ENCODE measurements around the gene RPGRIP1.
"Not testable (repeated sequence)": the region's sequence is repeated elsewhere in the genome, so short reads cannot be mapped to it uniquely, and the experiment has no call there.

The RPGRIP1 gene

DNA sequence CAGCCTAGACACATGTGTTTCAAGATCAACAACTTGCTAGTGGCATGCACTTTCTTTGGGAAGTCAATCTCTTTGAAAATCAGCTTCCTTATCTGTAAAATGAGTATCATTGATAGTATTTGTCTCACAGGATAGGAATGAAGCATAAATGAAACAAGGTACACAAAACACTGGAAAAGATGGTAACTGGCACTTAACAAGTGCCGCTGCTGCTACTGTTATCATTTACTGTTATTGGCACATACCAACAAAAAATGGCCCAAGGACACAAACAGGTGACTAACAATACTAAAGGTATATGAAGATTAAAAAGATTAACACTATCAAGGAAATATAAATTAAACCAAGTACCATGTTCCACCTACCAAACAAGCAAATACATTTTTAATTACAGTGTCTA is 31.5 kb upstream of the RPGRIP1 start:
- H3K4me3 ChIP-seq (ENCODE audit: low read depth, low read length) = no peak overlapping the region
- no peaks in the 10 kb centered on the region for H3K9me3 ChIP-seq (ENCODE audit: control insufficient read depth, insufficient read depth, low read length)
- peaks cover 93% of the 10 kb centered on the region for H3K36me3 ChIP-seq (ENCODE audit: control insufficient read depth, insufficient read depth, low read length)
- H3K4me1 ChIP-seq (ENCODE audit: control insufficient read depth, insufficient read depth, low read length) = no peaks in the 10 kb centered on the region
- H3K27me3 ChIP-seq (ENCODE audit: control insufficient read depth, insufficient read depth, low read length) = no peaks in the 10 kb centered on the region
- no peak overlapping the region for H3K27ac ChIP-seq (ENCODE audit: low read depth, low read length)
- no peak overlapping the region for H3K9ac ChIP-seq (ENCODE audit: low read depth, low read length)

DNA sequence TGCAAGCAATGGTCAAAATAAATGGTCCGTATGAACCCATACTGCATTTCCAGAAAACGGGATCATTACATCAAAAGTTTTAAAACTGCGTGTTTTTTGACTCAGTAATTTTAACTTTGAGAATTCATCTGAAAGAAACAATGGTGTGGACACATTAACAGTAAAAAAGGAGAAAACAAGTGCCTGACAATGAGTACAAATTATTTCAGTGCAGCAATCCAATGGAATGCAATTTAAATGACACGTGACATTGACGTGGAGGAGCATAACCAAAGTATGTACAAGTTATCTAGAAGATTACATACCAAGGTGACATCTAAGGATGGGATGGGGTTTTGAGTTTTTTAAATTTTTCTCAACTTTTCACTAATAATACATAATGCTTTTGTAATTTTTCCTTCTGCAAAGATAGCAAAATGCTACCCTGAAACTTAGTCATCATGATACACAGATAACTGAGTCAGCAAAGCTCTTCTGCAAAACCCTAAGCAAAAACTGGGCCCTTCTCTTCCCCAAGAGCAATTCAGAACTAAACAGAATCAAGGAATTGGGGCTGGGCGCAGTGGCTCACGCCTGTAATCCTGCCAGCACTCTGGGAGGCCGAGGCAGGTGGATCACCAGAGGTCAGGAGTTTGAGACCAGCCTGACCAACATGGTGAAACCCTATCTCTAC is 31.0 kb upstream of the RPGRIP1 start:
- Histone ChIP-seq H3K27ac (ENCODE audit: low read depth, low read length) (no peak overlapping the region), H3K27me3 (ENCODE audit: control insufficient read depth, insufficient read depth, low read length) (no peaks in the 10 kb centered on the region), H3K4me3 (ENCODE audit: low read depth, low read length) (no peak overlapping the region), H3K4me1 (ENCODE audit: control insufficient read depth, insufficient read depth, low read length) (no peaks in the 10 kb centered on the region), H3K36me3 (ENCODE audit: control insufficient read depth, insufficient read depth, low read length) (peaks cover 93% of the 10 kb centered on the region), H3K9me3 (ENCODE audit: control insufficient read depth, insufficient read depth, low read length) (no peaks in the 10 kb centered on the region), H3K9ac (ENCODE audit: low read depth, low read length) (no peak overlapping the region)

DNA sequence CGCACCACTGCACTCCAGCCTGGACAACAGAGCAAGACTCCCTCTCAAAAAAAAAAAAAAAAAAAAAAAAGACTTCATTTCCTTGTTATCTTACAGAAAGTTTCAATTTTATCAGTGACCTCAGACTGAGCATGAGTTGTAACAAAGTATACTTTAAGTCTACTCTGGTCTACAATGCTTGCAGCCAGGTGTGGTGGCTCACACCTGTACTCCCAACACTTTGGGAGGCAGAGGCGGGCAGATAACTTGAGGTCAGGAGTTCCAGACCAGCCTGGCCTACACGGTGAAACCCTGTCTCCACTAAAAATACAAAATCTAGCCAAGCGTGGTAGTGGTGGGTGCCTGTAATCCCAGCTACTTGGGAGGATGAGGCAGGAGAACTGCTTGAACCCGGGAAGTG is 28.7 kb upstream of the RPGRIP1 start:
- Histone ChIP-seq H3K4me1 (ENCODE audit: control insufficient read depth, insufficient read depth, low read length) (no peaks in the 10 kb centered on the region), H3K9ac (ENCODE audit: low read depth, low read length) (no peak overlapping the region), H3K36me3 (ENCODE audit: control insufficient read depth, insufficient read depth, low read length) (peaks cover 92% of the 10 kb centered on the region), H3K27me3 (ENCODE audit: control insufficient read depth, insufficient read depth, low read length) (no peaks in the 10 kb centered on the region), H3K9me3 (ENCODE audit: control insufficient read depth, insufficient read depth, low read length) (no peaks in the 10 kb centered on the region), H3K27ac (ENCODE audit: low read depth, low read length) (no peak overlapping the region), H3K4me3 (ENCODE audit: low read depth, low read length) (no peak overlapping the region)

GRCh38 chr14:21252149-21252548 is 27.7 kb upstream of the RPGRIP1 start:
- Histone ChIP-seq H3K27ac (ENCODE audit: low read depth, low read length) (no peak overlapping the region), H3K4me1 (ENCODE audit: control insufficient read depth, insufficient read depth, low read length) (no peaks in the 10 kb centered on the region), H3K36me3 (ENCODE audit: control insufficient read depth, insufficient read depth, low read length) (peaks cover 93% of the 10 kb centered on the region), H3K9me3 (ENCODE audit: control insufficient read depth, insufficient read depth, low read length) (no peaks in the 10 kb centered on the region), H3K9ac (ENCODE audit: low read depth, low read length) (no peak overlapping the region), H3K27me3 (ENCODE audit: control insufficient read depth, insufficient read depth, low read length) (no peaks in the 10 kb centered on the region), H3K4me3 (ENCODE audit: low read depth, low read length) (no peak overlapping the region)

- H3K4me1 ChIP-seq (ENCODE audit: control insufficient read depth, insufficient read depth, low read length) = peaks cover 5% of the 10 kb centered on the region
- H3K4me3 ChIP-seq (ENCODE audit: low read depth, low read length) = no peak overlapping the region
- peak overlapping the region; percentile 47 for H3K27ac ChIP-seq (ENCODE audit: low read depth, low read length)
- H3K27me3 ChIP-seq (ENCODE audit: control insufficient read depth, insufficient read depth, low read length) = no peaks in the 10 kb centered on the region
- no peaks in the 10 kb centered on the region for H3K9me3 ChIP-seq (ENCODE audit: control insufficient read depth, insufficient read depth, low read length)
- H3K9ac ChIP-seq (ENCODE audit: low read depth, low read length) = no peak overlapping the region
- H3K36me3 ChIP-seq (ENCODE audit: control insufficient read depth, insufficient read depth, low read length) = peaks cover 88% of the 10 kb centered on the region
Measured at GRCh38 chr14:21255385-21256101, 24.3 kb upstream of the RPGRIP1 start.

DNA sequence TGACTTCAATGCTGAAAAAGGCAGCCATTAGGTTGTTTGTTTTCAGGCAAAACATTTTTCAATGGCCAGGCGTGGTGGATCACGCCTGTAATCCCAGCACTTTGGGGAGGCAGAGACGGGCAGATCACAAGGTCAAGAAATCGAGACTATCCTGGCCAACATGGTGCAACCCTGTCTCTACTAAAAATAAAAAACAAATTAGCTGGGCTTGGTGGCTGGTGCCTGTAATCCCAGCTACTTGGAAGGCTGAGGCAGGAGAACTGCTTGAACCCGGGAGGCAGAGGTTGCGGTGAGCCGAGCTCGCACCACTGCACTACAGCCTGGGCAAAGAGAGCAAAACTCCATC is 23.8 kb upstream of the RPGRIP1 start:
- Histone ChIP-seq H3K27ac (ENCODE audit: low read depth, low read length) (peak overlapping the region; percentile 47), H3K36me3 (ENCODE audit: control insufficient read depth, insufficient read depth, low read length) (peaks cover 89% of the 10 kb centered on the region)
- not testable (repeated sequence) for H3K4me1 ChIP-seq (ENCODE audit: control insufficient read depth, insufficient read depth, low read length); H3K27me3 ChIP-seq (ENCODE audit: control insufficient read depth, insufficient read depth, low read length); H3K9ac ChIP-seq (ENCODE audit: low read depth, low read length); H3K9me3 ChIP-seq (ENCODE audit: control insufficient read depth, insufficient read depth, low read length); H3K4me3 ChIP-seq (ENCODE audit: low read depth, low read length)

- Histone ChIP-seq H3K27me3 (ENCODE audit: control insufficient read depth, insufficient read depth, low read length) (no peaks in the 10 kb centered on the region), H3K4me1 (ENCODE audit: control insufficient read depth, insufficient read depth, low read length) (peaks cover 7% of the 10 kb centered on the region), H3K9ac (ENCODE audit: low read depth, low read length) (no peak overlapping the region), H3K4me3 (ENCODE audit: low read depth, low read length) (no peak overlapping the region), H3K27ac (ENCODE audit: low read depth, low read length) (no peak overlapping the region), H3K36me3 (ENCODE audit: control insufficient read depth, insufficient read depth, low read length) (peaks cover 89% of the 10 kb centered on the region), H3K9me3 (ENCODE audit: control insufficient read depth, insufficient read depth, low read length) (no peaks in the 10 kb centered on the region)
Measured at GRCh38 chr14:21256539-21257393, 23.1 kb upstream of the RPGRIP1 start.

GRCh38 chr14:21257394-21257909 is 22.4 kb upstream of the RPGRIP1 start:
- peaks cover 11% of the 10 kb centered on the region for H3K4me1 ChIP-seq (ENCODE audit: control insufficient read depth, insufficient read depth, low read length)
- no peak overlapping the region for H3K4me3 ChIP-seq (ENCODE audit: low read depth, low read length)
- no peaks in the 10 kb centered on the region for H3K9me3 ChIP-seq (ENCODE audit: control insufficient read depth, insufficient read depth, low read length)
- H3K36me3 ChIP-seq (ENCODE audit: control insufficient read depth, insufficient read depth, low read length) = peaks cover 89% of the 10 kb centered on the region
- H3K27ac ChIP-seq (ENCODE audit: low read depth, low read length) = no peak overlapping the region
- no peak overlapping the region; the same call in 1 of the 2 replicates for H3K9ac ChIP-seq (ENCODE audit: low read depth, low read length)
- H3K27me3 ChIP-seq (ENCODE audit: control insufficient read depth, insufficient read depth, low read length) = no peaks in the 10 kb centered on the region

DNA sequence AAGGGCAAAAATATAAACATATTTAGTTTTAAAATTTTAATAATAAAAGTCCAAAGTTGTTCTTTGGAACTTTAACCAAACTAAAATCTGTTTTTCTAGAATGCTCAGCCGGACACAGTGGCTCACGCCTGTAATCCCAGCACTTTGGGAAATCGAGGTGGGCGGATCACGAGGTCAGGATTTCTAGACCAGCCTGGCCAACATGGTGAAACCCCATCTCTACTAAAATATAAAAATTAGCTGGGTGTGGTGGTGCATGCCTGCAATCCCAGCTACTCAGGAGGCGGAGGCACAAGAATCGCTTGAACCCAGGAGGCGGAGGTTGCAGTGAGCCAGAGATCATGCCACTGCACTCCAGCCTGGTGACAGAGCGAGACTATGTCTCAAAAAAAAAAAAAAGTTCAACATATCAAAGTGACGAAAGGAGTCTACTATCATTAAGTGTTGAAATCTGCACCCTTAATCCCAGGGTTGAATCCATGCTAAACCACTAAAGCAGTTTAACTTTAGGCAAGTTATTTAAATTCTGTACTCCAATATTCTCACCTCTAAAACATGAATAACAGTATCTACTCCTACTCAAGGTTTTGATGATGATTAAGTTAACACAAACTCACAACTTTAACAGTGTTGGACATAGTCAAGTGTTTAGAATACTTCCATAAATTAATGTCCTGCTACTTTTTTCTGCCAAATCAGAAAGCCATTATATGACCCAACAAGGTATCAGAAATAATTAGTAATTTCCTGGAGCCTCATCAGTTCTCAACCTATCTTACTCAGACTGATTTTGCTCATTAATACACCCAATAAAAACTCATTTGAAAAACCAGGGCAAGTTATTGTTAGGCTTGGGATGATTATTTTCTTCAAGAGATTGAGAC is 21.6 kb upstream of the RPGRIP1 start:
- peaks cover 11% of the 10 kb centered on the region for H3K4me1 ChIP-seq (ENCODE audit: control insufficient read depth, insufficient read depth, low read length)
- H3K27me3 ChIP-seq (ENCODE audit: control insufficient read depth, insufficient read depth, low read length) = no peaks in the 10 kb centered on the region
- no peak overlapping the region for H3K4me3 ChIP-seq (ENCODE audit: low read depth, low read length)
- H3K9ac ChIP-seq (ENCODE audit: low read depth, low read length) = no peak overlapping the region
- H3K9me3 ChIP-seq (ENCODE audit: control insufficient read depth, insufficient read depth, low read length) = no peaks in the 10 kb centered on the region
- peaks cover 93% of the 10 kb centered on the region for H3K36me3 ChIP-seq (ENCODE audit: control insufficient read depth, insufficient read depth, low read length)
- H3K27ac ChIP-seq (ENCODE audit: low read depth, low read length) = no peak overlapping the region
